K562 (cell line): ENCODE results near the gene SHANK1. TPM values are rescaled to one million over a fixed set of nuclear protein-coding genes. Genes with fewer than 3 reads are reported as not detected.
A peak's percentile ranks its signal among the peaks of the same experiment; 100 is the strongest.

Source experiments
- ELF2 ChIP-seq: fragments of 250-450 bp; sonication (Bioruptor Pico); IDR thresholded peaks from 2 replicates; pipeline ENCODE4 v1.5.0; 2021; ENCODE audit warnings: mild to moderate bottlenecking
- HDAC3 ChIP-seq: fragments of 450-650 bp; IDR thresholded peaks from 2 replicates; pipeline ENCODE4 v1.6.1; 2018; ENCODE audit warnings: borderline replicate concordance, mild to moderate bottlenecking, moderate library complexity; ENCODE audit not compliant: partially characterized antibody
- MTA2 ChIP-seq: fragments of 450-650 bp; IDR thresholded peaks from 2 replicates; pipeline ENCODE4 v1.6.1; 2016; ENCODE audit warnings: low read depth
- PTTG1 ChIP-seq: fragments of 450-650 bp; IDR thresholded peaks from 2 replicates; pipeline ENCODE4 v1.6.1; 2016; ENCODE audit warnings: low read depth, mild to moderate bottlenecking, missing genetic modification characterization, missing compliant biosample characterization
- SRSF9 ChIP-seq: fragments of 200-400 bp; formaldehyde crosslinking; IDR thresholded peaks from 2 replicates; pipeline ENCODE4 v1.6.1; 2017; ENCODE audit warnings: low read depth, low read length, borderline replicate concordance
- TAF1 ChIP-seq: IDR thresholded peaks from 2 replicates; pipeline ENCODE4 v1.6.1; 2011; ENCODE audit warnings: mild to moderate bottlenecking, low read length, moderate library complexity; ENCODE audit not compliant: insufficient read depth, control insufficient read depth, severe bottlenecking; ENCODE audit errors: extremely low read depth
- TAL1 ChIP-seq: fragments of 450-650 bp; IDR thresholded peaks from 2 replicates; pipeline ENCODE4 v1.6.1; 2016; ENCODE audit warnings: mild to moderate bottlenecking
- ZNF740 ChIP-seq, 3 experiments: fragments of 200-800 bp in 1 of 3; sonication (Bioruptor generic) in 1 of 3; sonication (generic) in 1 of 3; formaldehyde crosslinking in 1 of 3; IDR thresholded peaks; 2 replicates each; pipeline versions ENCODE4 v1.6.1 to v1.8.0; 2016 to 2022; ENCODE audit warnings: mild to moderate bottlenecking in 2 of 3, missing compliant biosample characterization in 2 of 3, missing genetic modification characterization in 2 of 3, missing genetic modification reagents in 1 of 3
- polyA plus RNA-seq, 8 experiments: library from polyadenylated mRNA; depleted of rRNA in 4 of 8; stranded (reverse) in 5 of 8; unstranded in 3 of 8; fragments of >200 nt; fragmentation: Nextera tagmentation in 2 of 8; fragmentation: Illumina TruSeq in 1 of 8; extraction: Ambion mirVana in 2 of 8; extraction: Trizol in 1 of 8; gene quantifications; 2 replicates each; pipeline versions ENCODE4 v1.2.1 to v1.2.3, GENCODE V29; 2011 to 2014; ENCODE audit warnings: inconsistent platforms in 1 of 8, missing spikeins in 1 of 8
- total RNA-seq, 7 experiments: library from RNA; depleted of rRNA in 6 of 7; stranded (reverse); fragments of >200 nt in 6 of 7; fragmentation: Illumina TruSeq in 2 of 7; extraction: Trizol in 2 of 7; gene quantifications; 2 replicates each; pipeline versions ENCODE4 v1.2.1 to v1.2.3, GENCODE V29; 2011 to 2021; ENCODE audit warnings: low replicate concordance in 1 of 7
- TF ChIP-seq, protein P1 (sequence below): sonication (generic); formaldehyde crosslinking; IDR thresholded peaks from 2 replicates; pipeline ENCODE4 v1.8.0; 2023; ENCODE audit warnings: mild to moderate bottlenecking, missing genetic modification reagents

Gene SHANK1
- total and polyA plus RNA-seq, 9 of the 15 experiments (the other 6 are each of a cell fraction or from before 2014, with no cell fraction given), result 0.33 to 1.3 (median 0.55) TPM; not detected in 2

- TF ChIP-seq, protein P1, sequence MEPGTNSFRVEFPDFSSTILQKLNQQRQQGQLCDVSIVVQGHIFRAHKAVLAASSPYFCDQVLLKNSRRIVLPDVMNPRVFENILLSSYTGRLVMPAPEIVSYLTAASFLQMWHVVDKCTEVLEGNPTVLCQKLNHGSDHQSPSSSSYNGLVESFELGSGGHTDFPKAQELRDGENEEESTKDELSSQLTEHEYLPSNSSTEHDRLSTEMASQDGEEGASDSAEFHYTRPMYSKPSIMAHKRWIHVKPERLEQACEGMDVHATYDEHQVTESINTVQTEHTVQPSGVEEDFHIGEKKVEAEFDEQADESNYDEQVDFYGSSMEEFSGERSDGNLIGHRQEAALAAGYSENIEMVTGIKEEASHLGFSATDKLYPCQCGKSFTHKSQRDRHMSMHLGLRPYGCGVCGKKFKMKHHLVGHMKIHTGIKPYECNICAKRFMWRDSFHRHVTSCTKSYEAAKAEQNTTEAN (CRISPR knock-in tag), result no peak
- no peak; the same call in 1 of the 2 replicates for TF ChIP-seq MTA2
- no peak for TF ChIP-seq HDAC3
- TF ChIP-seq TAF1, result peak; percentile 30
- no peak for TF ChIP-seq PTTG1 (tag)
- TF ChIP-seq TAL1, result no peak
- no peak for TF ChIP-seq SRSF9
- TF ChIP-seq ZNF740 (CRISPR knock-in tag; IDR thresholded peaks at IDR 0.05), result peak; percentile 85
- peak in 1 of 2 experiments; percentile 78; a peak in 2 of 4 replicates for TF ChIP-seq ZNF740 (tag; IDR thresholded peaks at IDR 0.05)
- no peak for TF ChIP-seq ELF2 (CRISPR knock-in tag)
- TF ChIP-seq, all 486 proteins: peak for 48
These were observed 80.2 kb downstream of the SHANK1 start, which contains the start of gene SYT3 (continued) for GRCh38 chr19:50639121-50640112.
